DOHH2 (cell line): ENCODE measurements around the gene NUDT4B.
"Not testable (repeated sequence)": the region's sequence is repeated elsewhere in the genome, so short reads cannot be mapped to it uniquely, and the experiment has no call there.

Experiments
- EZH2phosphoT487 ChIP-seq: fragments of 200-600 bp; sonication (generic); IDR thresholded peaks from 2 replicates; pipeline ENCODE4 v1.6.1; 2017; ENCODE audit warnings: borderline replicate concordance, mild to moderate bottlenecking, antibody characterized with exemption, low read length, moderate library complexity, mixed read lengths
- TF ChIP-seq, protein P1 (sequence below): fragments of 200-600 bp; sonication (generic); IDR thresholded peaks from one replicate; pipeline ENCODE4 v1.5.1; 2014; ENCODE audit warnings: antibody characterized with exemption, mild to moderate bottlenecking, low read depth, low read length; ENCODE audit not compliant: poor library complexity, severe bottlenecking

DNA sequence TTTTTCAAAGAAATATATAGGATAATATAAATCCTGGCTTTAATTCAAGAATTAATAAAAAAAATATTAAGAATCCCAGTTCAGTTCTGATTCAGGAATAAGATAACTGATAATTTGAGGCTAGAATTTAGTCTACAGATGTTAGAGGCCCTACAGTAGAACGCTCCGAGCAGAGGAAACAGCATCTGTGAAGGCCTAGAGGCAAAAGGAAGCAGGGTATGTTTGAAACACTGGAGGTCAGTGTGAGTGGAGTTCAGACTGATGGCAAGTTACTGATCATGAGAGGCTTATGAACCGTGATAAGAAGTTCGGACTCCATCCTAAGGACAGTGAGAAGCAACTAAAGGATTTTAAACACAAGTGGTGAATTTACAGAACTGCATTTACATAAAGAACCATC lies 10.4 kb downstream of the NUDT4B start:
- TF ChIP-seq, protein P1, sequence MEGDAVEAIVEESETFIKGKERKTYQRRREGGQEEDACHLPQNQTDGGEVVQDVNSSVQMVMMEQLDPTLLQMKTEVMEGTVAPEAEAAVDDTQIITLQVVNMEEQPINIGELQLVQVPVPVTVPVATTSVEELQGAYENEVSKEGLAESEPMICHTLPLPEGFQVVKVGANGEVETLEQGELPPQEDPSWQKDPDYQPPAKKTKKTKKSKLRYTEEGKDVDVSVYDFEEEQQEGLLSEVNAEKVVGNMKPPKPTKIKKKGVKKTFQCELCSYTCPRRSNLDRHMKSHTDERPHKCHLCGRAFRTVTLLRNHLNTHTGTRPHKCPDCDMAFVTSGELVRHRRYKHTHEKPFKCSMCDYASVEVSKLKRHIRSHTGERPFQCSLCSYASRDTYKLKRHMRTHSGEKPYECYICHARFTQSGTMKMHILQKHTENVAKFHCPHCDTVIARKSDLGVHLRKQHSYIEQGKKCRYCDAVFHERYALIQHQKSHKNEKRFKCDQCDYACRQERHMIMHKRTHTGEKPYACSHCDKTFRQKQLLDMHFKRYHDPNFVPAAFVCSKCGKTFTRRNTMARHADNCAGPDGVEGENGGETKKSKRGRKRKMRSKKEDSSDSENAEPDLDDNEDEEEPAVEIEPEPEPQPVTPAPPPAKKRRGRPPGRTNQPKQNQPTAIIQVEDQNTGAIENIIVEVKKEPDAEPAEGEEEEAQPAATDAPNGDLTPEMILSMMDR, result not testable (repeated sequence)
- not testable (repeated sequence) for TF ChIP-seq EZH2phosphoT487
